ENCODE results near the gene DOCK8.

DNA sequence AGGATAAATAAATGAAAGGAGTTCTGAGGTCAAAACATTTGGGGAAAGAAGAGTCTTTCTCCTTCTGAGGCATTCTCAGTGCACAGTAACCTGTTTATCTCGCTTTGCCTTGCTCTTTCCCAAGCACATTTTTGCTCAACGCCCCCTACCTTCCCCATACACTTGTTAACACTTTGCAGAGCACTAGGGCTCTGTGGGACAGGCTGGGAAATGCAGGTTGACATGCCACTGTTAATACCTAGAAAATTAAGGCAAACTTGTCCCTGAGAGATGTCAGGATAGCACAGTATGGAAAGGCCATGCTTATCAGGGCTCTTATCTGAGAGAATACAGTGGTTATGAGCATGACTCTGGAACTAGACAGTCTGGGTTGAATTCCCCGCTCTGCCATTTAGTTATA is 152.0 kb downstream of the DOCK8 start:
- TF ChIP-seq, protein P1, sequence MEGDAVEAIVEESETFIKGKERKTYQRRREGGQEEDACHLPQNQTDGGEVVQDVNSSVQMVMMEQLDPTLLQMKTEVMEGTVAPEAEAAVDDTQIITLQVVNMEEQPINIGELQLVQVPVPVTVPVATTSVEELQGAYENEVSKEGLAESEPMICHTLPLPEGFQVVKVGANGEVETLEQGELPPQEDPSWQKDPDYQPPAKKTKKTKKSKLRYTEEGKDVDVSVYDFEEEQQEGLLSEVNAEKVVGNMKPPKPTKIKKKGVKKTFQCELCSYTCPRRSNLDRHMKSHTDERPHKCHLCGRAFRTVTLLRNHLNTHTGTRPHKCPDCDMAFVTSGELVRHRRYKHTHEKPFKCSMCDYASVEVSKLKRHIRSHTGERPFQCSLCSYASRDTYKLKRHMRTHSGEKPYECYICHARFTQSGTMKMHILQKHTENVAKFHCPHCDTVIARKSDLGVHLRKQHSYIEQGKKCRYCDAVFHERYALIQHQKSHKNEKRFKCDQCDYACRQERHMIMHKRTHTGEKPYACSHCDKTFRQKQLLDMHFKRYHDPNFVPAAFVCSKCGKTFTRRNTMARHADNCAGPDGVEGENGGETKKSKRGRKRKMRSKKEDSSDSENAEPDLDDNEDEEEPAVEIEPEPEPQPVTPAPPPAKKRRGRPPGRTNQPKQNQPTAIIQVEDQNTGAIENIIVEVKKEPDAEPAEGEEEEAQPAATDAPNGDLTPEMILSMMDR (IDR thresholded peaks at IDR 0.05), result no peak
- TF ChIP-seq POLR2A (IDR thresholded peaks at IDR 0.05), result no peak
